Loucy (cell line): ENCODE results near the gene OGG1.

ENCODE experiments used
- H2AFZ ChIP-seq: fragments of 200-600 bp; sonication (generic); 2 replicates; pipeline ENCODE4 v1.6.0; 2016; ENCODE audit warnings: antibody characterized with exemption, mild to moderate bottlenecking, low read length, moderate library complexity
- H3F3A ChIP-seq: fragments of 200-600 bp; 2 replicates; pipeline ENCODE4 v1.6.0; 2016; ENCODE audit warnings: antibody characterized with exemption, low read depth, mild to moderate bottlenecking
- H3K27me3 ChIP-seq: fragments of 200-600 bp; sonication (generic); 2 replicates; pipeline ENCODE4 v1.6.1; 2014; ENCODE audit warnings: low read length, mild to moderate bottlenecking; ENCODE audit not compliant: insufficient read depth, poor library complexity, severe bottlenecking
- H3K36me3 ChIP-seq: fragments of 200-600 bp; sonication (generic); 2 replicates; pipeline ENCODE4 v1.6.1; 2016; ENCODE audit warnings: low read length; ENCODE audit not compliant: insufficient read depth
- H3K4me1 ChIP-seq: fragments of 200-600 bp; sonication (generic); 2 replicates; pipeline ENCODE4 v1.5.1; 2014; ENCODE audit warnings: low read length, mild to moderate bottlenecking; ENCODE audit not compliant: insufficient read depth, poor library complexity, severe bottlenecking
- H3K4me2 ChIP-seq: fragments of 200-600 bp; sonication (generic); 2 replicates; pipeline ENCODE4 v1.6.0; 2014; ENCODE audit warnings: antibody characterized with exemption, low read length, low read depth, mild to moderate bottlenecking; ENCODE audit not compliant: poor library complexity, severe bottlenecking
- H3K4me3 ChIP-seq: fragments of 200-600 bp; sonication (generic); 2 replicates; pipeline ENCODE4 v1.5.1; 2014; ENCODE audit warnings: low read length, mild to moderate bottlenecking, mixed read lengths; ENCODE audit not compliant: poor library complexity, severe bottlenecking
- H3K79me2 ChIP-seq: fragments of 200-600 bp; sonication (generic); 2 replicates; pipeline ENCODE4 v1.6.1; 2014; ENCODE audit warnings: low read length; ENCODE audit not compliant: insufficient read depth
- H3K9ac ChIP-seq: fragments of 200-600 bp; sonication (generic); 2 replicates; pipeline ENCODE4 v1.6.0; 2014; ENCODE audit warnings: mild to moderate bottlenecking, low read depth, low read length, moderate library complexity; ENCODE audit not compliant: poor library complexity, severe bottlenecking
- H3K9me2 ChIP-seq: fragments of 200-600 bp; sonication (generic); replicated peaks from 2 replicates; pipeline ENCODE4 v1.6.1; 2016; ENCODE audit warnings: low read depth, low read length, mixed read lengths
- H3K9me3 ChIP-seq: fragments of 200-600 bp; sonication (generic); 2 replicates; pipeline ENCODE4 v1.6.1; 2014; ENCODE audit warnings: mild to moderate bottlenecking, antibody characterized with exemption, low read length, low read depth; ENCODE audit not compliant: insufficient read depth
- H4K20me1 ChIP-seq: fragments of 200-600 bp; sonication (generic); 2 replicates; pipeline ENCODE4 v1.6.0; 2014; ENCODE audit warnings: antibody characterized with exemption, low read length, mild to moderate bottlenecking; ENCODE audit not compliant: insufficient read depth, poor library complexity, severe bottlenecking
- EZH2phosphoT487 ChIP-seq: fragments of 200-600 bp; IDR thresholded peaks from 2 replicates; pipeline ENCODE4 v1.6.1; 2018; ENCODE audit warnings: antibody characterized with exemption, mild to moderate bottlenecking, moderate library complexity, borderline replicate concordance
- TF ChIP-seq, protein P1 (sequence below): fragments of 200-600 bp; sonication (generic); conservative IDR thresholded peaks from 2 replicates; pipeline ENCODE4 v1.5.1; 2014; ENCODE audit warnings: mild to moderate bottlenecking, antibody characterized with exemption, low read length

The OGG1 gene

DNA sequence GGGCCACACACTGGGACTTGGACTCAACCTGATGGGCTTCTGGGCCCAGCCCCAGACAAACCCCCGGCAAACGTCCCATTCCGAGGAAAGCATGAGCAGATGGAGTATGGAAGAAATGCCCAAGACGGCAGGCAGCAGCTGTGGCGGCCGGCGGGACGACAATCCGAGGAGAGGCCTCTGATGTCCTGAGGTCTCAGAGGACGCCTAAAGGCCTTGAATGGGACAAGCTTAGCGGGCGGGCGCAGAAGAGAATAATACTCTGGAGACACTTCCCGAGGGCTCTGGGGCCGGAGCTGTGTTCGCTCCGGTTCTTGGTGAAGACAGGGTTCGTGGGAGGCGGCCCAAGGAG lies 482 bp upstream of the OGG1 start:
- no peaks in the 10 kb centered on the region for H3F3A ChIP-seq
- no peaks in the 10 kb centered on the region for H4K20me1 ChIP-seq
- no peaks in the 10 kb centered on the region for H3K9me2 ChIP-seq
- H3K4me1 ChIP-seq, result peaks cover 38% of the 10 kb centered on the region
- H3K27me3 ChIP-seq, result no peaks in the 10 kb centered on the region
- no peaks in the 10 kb centered on the region for H3K9me3 ChIP-seq
- H3K4me3 ChIP-seq, result peak overlapping the region; percentile 93
- peaks cover 44% of the 10 kb centered on the region; the same call in 1 of the 2 replicates for H3K36me3 ChIP-seq
- H3K9ac ChIP-seq, result peak overlapping the region; percentile 88
- H3K79me2 ChIP-seq, result peaks cover 34% of the 10 kb centered on the region
- 0 out of 2 replicates have a peak overlapping the region, but pooled peaks have one; percentile 24 for H2AFZ ChIP-seq
- peak overlapping the region; percentile 90 for H3K4me2 ChIP-seq
- no peak for TF ChIP-seq EZH2phosphoT487
- TF ChIP-seq, protein P1, sequence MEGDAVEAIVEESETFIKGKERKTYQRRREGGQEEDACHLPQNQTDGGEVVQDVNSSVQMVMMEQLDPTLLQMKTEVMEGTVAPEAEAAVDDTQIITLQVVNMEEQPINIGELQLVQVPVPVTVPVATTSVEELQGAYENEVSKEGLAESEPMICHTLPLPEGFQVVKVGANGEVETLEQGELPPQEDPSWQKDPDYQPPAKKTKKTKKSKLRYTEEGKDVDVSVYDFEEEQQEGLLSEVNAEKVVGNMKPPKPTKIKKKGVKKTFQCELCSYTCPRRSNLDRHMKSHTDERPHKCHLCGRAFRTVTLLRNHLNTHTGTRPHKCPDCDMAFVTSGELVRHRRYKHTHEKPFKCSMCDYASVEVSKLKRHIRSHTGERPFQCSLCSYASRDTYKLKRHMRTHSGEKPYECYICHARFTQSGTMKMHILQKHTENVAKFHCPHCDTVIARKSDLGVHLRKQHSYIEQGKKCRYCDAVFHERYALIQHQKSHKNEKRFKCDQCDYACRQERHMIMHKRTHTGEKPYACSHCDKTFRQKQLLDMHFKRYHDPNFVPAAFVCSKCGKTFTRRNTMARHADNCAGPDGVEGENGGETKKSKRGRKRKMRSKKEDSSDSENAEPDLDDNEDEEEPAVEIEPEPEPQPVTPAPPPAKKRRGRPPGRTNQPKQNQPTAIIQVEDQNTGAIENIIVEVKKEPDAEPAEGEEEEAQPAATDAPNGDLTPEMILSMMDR, result no peak

DNA sequence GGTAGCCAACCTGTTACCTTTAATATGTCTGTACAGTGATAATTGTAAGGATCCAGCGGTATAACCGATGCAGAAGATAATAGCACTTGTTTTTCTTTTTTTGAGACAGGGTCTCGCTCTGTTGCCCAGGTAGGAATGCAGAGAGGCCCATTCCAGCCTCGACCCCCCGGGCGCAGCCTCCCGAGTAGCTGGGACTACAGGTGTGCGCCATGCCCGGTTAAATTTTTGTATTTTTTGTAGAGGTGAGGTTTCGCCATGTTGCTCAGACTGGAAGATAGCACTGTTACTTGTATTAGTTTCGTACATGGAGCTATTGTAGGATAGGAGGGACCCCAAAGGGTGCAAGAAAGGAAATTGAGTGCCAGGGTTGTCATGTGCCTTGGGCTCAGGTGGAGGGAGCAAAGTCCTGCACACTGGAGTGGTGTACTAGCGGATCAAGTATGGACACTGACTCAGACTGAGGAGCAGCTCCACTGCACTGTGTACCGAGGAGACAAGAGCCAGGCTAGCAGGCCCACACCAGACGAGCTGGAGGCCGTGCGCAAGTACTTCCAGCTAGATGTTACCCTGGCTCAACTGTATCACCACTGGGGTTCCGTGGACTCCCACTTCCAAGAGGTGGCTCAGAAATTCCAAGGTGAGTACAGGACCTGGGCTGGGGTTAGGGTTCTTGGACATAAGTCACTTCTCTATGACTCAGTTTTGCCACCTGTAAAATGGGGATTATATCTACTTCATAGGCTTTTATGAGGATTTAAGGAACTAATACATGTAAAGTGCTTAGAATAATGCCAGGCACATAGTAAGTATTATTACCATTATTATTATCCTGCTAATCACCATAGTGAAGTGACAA lies 1.0 kb downstream of the OGG1 start:
- H3K36me3 ChIP-seq, result peaks cover 29% of the 10 kb centered on the region; the same call in 1 of the 2 replicates
- peaks cover 4% of the 10 kb centered on the region for H3F3A ChIP-seq
- H3K9ac ChIP-seq, result peak overlapping the region; percentile 88
- peak overlapping the region; percentile 87; the same call in 1 of the 2 replicates for H2AFZ ChIP-seq
- H3K27me3 ChIP-seq, result no peaks in the 10 kb centered on the region
- H3K4me1 ChIP-seq, result peaks cover 52% of the 10 kb centered on the region
- no peaks in the 10 kb centered on the region for H3K9me3 ChIP-seq
- peak overlapping the region; percentile 90 for H3K4me2 ChIP-seq
- no peaks in the 10 kb centered on the region for H4K20me1 ChIP-seq
- peaks cover 38% of the 10 kb centered on the region for H3K79me2 ChIP-seq
- peak overlapping the region; percentile 93 for H3K4me3 ChIP-seq
- H3K9me2 ChIP-seq, result no peaks in the 10 kb centered on the region
- TF ChIP-seq, protein P1, result no peak
- no peak for TF ChIP-seq EZH2phosphoT487

DNA sequence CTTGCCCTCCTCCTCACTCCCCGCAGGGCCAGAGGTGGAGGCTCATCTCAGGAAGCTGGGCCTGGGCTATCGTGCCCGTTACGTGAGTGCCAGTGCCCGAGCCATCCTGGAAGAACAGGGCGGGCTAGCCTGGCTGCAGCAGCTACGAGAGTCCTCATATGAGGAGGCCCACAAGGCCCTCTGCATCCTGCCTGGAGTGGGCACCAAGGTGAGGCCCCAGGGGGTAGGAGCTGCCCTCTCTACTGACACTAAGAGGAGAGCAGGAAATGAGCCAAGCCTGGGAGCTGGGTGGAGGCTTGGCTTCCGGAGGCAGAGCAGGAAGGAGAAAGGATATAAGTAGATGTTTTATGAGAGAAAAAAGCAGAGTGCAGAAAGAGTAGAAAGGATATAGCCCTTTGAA lies 4.9 kb downstream of the OGG1 start:
- Histone ChIP-seq H3K9me2 (no peaks in the 10 kb centered on the region), H3K4me3 (peak overlapping the region; percentile 74), H3K79me2 (peaks cover 52% of the 10 kb centered on the region), H3K27me3 (no peaks in the 10 kb centered on the region), H3K9me3 (no peaks in the 10 kb centered on the region), H3F3A (peaks cover 4% of the 10 kb centered on the region), H3K36me3 (peaks cover 23% of the 10 kb centered on the region; the same call in 1 of the 2 replicates), H3K4me1 (peaks cover 46% of the 10 kb centered on the region), H3K9ac (peak overlapping the region; percentile 73), H3K4me2 (peak overlapping the region; percentile 92), H2AFZ (no peak overlapping the region), H4K20me1 (no peaks in the 10 kb centered on the region)
- TF ChIP-seq, protein P1, result no peak
- no peak for TF ChIP-seq EZH2phosphoT487
